Esophagus muscularis mucosa (tissue), 4 donors: Measurements from ENCODE around the gene LDLRAD2. TPM values are rescaled to one million over a fixed set of nuclear protein-coding genes. Genes with fewer than 3 reads are reported as not detected.
A peak's percentile ranks its signal among the peaks of the same experiment; 100 is the strongest.

ENCODE experiments used
- DNase-seq: peaks from one replicate; pipeline ENCODE4 v3.0.0-alpha.2; 2017; ENCODE audit errors: extremely low spot score
- H3K27ac ChIP-seq, 4 donors: fragments of 200-600 bp; sonication (generic); replicated peaks in 1 of 4; 1 replicate in 3 of 4; 2 replicates in 1 of 4; pipeline ENCODE4 v1.5.1; 2016 to 2019; ENCODE audit warnings: mild to moderate bottlenecking in 1 of 4
- H3K27me3 ChIP-seq, 4 donors: fragments of 200-600 bp; sonication (generic); one replicate each; pipeline versions ENCODE4 v1.5.1 to v1.6.0; 2016 to 2019
- H3K36me3 ChIP-seq, 4 donors: fragments of 200-600 bp; sonication (generic); one replicate each; pipeline ENCODE4 v1.5.1; 2016 to 2019
- H3K4me1 ChIP-seq, 4 donors: fragments of 200-600 bp; sonication (generic); one replicate each; pipeline ENCODE4 v1.5.1; 2016 to 2019
- H3K4me3 ChIP-seq, 4 donors: fragments of 200-600 bp; sonication (generic); 1 replicate in 2 of 4; 2 replicates in 2 of 4; pipeline ENCODE4 v1.5.1; 2016 to 2019; ENCODE audit warnings: mild to moderate bottlenecking in 4 of 4, moderate library complexity in 1 of 4
- H3K9me3 ChIP-seq, 4 donors: fragments of 200-600 bp; sonication (generic); 1 replicate in 3 of 4; 2 replicates in 1 of 4; pipeline ENCODE4 v1.5.1; 2016 to 2019
- EP300 ChIP-seq: sonication (generic); formaldehyde crosslinking; IDR thresholded peaks from one replicate; pipeline ENCODE4 v1.6.1; 2017; ENCODE audit warnings: antibody characterized with exemption
- POLR2A ChIP-seq: fragments of 450-650 bp; IDR thresholded peaks from one replicate; pipeline ENCODE4 v1.6.1; 2017; ENCODE audit warnings: antibody characterized with exemption, moderate library complexity, mild to moderate bottlenecking, low read depth
- POLR2AphosphoS5 ChIP-seq, 2 donors: sonication (generic); formaldehyde crosslinking; IDR thresholded peaks; one replicate each; pipeline ENCODE4 v1.6.1; 2017; ENCODE audit warnings: antibody characterized with exemption in 2 of 2
- WGBS: methylation state at CpG from one replicate; pipeline ENCODE4 v1.1.5; 2018; 5-methylcytosine and 5-hydroxymethylcytosine counted together
- intact Hi-C: fragments of 100-400 bp; cut with DNase I; formaldehyde crosslinking; loops from one replicate; pipeline ENCODE4 v1.15.1; 2023
- total RNA-seq, 4 donors: library from RNA; depleted of rRNA; stranded (reverse); fragments of >200 nt; gene quantifications; one replicate each; pipeline versions ENCODE4 v1.1.0 to v1.2.1, GENCODE V29; 2016
- TF ChIP-seq, protein P1 (sequence below), 3 experiments: fragments of 200-600 bp in 2 of 3; fragments of 450-650 bp in 1 of 3; sonication (generic) in 2 of 3; IDR thresholded peaks; one replicate each; pipeline ENCODE4 v1.5.1; 2017 to 2019; ENCODE audit warnings: antibody characterized with exemption in 3 of 3, mild to moderate bottlenecking in 2 of 3, moderate library complexity in 1 of 3

Gene LDLRAD2
- total RNA-seq, 4 donors from 2014 or later, result not detected

DNA sequence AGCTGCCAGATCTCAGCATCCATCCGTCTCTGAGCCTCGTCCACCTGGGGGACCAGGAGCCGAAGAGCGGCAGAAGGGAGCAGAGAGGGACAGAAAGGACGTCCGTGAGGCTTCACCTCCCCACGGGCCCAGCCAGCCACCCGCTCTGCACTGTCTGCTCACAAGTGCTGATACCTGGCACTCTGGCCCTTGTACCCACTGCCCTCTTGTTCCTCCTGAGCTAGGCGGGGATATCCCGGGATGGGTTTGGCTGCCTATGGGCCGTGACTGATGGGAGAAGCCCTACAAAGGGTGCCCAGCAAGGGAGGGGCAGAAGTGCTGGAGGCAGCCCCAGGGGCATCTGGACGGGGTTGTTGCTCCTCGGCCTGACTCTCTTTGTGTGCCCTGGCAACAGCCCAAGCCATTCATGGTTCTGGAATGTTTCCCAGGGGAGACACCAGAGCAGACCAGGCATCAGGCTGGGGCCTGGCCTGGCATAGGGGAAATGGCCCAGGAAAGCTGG lies 57.6 kb downstream of the LDLRAD2 start:
- Histone ChIP-seq H3K9me3 (no peaks in the 10 kb centered on the region), H3K36me3 (peaks cover 68 to 100% (median 92%) of the 10 kb centered on the region in 4 donors), H3K27ac (peak overlapping the region; percentile 77 to 87 (median 82)), H3K27me3 (no peaks in the 10 kb centered on the region), H3K4me1 (peaks cover 16 to 59% (median 47%) of the 10 kb centered on the region in 4 donors), H3K4me3 (no peak overlapping the region)
- DNase-seq, result peak; percentile 93
- 79% methylated on average over 8 of the region's 13 CpGs for WGBS
- TF ChIP-seq, protein P1, sequence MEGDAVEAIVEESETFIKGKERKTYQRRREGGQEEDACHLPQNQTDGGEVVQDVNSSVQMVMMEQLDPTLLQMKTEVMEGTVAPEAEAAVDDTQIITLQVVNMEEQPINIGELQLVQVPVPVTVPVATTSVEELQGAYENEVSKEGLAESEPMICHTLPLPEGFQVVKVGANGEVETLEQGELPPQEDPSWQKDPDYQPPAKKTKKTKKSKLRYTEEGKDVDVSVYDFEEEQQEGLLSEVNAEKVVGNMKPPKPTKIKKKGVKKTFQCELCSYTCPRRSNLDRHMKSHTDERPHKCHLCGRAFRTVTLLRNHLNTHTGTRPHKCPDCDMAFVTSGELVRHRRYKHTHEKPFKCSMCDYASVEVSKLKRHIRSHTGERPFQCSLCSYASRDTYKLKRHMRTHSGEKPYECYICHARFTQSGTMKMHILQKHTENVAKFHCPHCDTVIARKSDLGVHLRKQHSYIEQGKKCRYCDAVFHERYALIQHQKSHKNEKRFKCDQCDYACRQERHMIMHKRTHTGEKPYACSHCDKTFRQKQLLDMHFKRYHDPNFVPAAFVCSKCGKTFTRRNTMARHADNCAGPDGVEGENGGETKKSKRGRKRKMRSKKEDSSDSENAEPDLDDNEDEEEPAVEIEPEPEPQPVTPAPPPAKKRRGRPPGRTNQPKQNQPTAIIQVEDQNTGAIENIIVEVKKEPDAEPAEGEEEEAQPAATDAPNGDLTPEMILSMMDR (IDR thresholded peaks at IDR 0.05), result no peak
- TF ChIP-seq POLR2AphosphoS5 (IDR thresholded peaks at IDR 0.05), result peak; percentile 70 to 83
- intact Hi-C loops, result loop anchor here (2.0 kb wide), 1 partner anchor 93 kb away; no protein-coding TSS in a partner anchor

DNA sequence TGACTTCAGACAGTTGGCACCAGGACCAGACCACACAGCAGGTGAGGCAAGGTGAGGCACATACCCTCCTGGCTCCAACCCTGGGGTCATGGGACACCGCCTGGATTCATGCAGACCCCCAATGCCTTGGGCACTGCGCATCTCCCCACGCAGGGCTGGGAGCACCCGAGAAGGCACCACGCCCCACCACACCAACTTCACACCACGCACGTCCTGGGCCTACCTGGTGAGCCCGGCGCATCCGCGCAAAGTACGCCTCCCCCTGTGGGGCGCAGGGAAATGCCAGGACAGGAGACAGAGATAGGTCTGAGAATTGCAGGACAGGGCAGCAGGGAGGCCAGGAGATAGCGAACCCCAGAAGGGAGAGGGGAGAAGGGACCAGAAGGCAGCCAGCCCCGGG lies 58.5 kb downstream of the LDLRAD2 start:
- no peak for DNase-seq
- 87% methylated on average over 10 of the region's 15 CpGs for WGBS
- H3K27ac ChIP-seq, result peak overlapping the region; percentile 77 to 87 (median 82)
- peaks cover 68 to 100% (median 92%) of the 10 kb centered on the region in 4 donors for H3K36me3 ChIP-seq
- TF ChIP-seq POLR2AphosphoS5 (IDR thresholded peaks at IDR 0.05) (no peak), POLR2A (no peak), EP300 (no peak)
- TF ChIP-seq, protein P1 (IDR thresholded peaks at IDR 0.05), result no peak
- intact Hi-C loops, result no loop called here
- peaks cover 16 to 66% (median 48%) of the 10 kb centered on the region in 4 donors for H3K4me1 ChIP-seq
- H3K9me3 ChIP-seq, result no peaks in the 10 kb centered on the region
- no peaks in the 10 kb centered on the region for H3K27me3 ChIP-seq
- H3K4me3 ChIP-seq, result no peak overlapping the region

DNA sequence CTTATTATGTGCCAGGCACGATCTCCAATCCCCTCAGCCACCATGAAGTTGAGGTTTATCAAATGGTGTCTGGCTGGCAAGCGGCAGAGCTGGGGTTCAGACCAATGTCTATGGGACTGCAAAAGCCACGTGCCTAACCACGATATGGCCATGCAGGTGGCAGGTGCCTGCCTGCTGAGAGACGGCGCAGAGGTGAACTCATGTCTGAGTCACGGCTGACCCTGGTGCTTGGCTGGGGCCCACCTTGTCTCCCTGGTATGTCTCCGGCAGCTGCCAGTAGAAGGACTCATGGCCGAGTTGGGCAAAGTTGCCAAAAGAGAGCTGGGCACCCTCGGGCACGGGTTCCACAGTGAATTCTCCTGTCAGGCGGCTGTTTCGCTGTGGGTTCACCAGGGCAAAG lies 59.9 kb downstream of the LDLRAD2 start:
- H3K4me3 ChIP-seq, result no peak overlapping the region
- peak; percentile 39 to 51 for TF ChIP-seq POLR2AphosphoS5 (IDR thresholded peaks at IDR 0.05)
- TF ChIP-seq, protein P1 (IDR thresholded peaks at IDR 0.05), result no peak
- H3K9me3 ChIP-seq, result no peaks in the 10 kb centered on the region
- no peak for DNase-seq
- WGBS, result 70% methylated on average over 3 of the region's 13 CpGs
- H3K36me3 ChIP-seq, result peaks cover 77 to 100% (median 94%) of the 10 kb centered on the region in 4 donors
- H3K4me1 ChIP-seq, result peaks cover 16 to 63% (median 49%) of the 10 kb centered on the region in 4 donors
- no peaks in the 10 kb centered on the region for H3K27me3 ChIP-seq
- intact Hi-C loops, result no loop called here
- H3K27ac ChIP-seq, result peak overlapping the region; percentile 77 to 87 (median 82)

DNA sequence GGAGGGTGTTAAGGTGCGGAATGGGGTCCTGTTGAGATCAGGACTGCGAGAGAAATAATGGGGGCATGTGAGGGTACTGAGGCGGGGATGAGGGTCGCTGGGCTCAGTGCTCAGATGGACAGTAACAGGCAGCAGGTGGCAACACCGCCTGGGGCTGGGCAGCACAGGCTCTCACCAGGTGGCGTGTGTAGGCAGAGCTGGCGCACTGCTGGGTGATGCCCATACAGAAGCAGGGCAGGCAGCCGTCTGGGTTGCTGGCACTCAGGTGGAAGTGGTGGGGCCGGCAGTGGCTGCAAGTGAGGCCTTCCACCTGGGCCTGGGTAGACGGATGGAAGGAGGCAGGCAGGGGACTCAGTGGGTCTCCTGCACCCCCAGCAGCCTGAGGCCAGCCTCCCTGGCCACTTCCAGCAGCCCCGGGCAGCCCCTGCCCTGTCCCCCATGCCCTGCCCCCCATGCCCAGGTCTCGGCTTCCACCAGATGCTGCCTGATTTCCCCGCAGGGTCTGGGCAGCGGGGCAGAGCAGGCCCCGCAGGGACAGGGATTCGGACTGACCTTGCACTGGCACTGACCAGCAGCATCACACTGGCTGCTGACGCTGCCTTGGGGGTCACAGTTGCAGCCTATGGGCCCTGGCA lies 60.5 kb downstream of the LDLRAD2 start:
- no peak for TF ChIP-seq POLR2AphosphoS5 (IDR thresholded peaks at IDR 0.05)
- TF ChIP-seq EP300, result no peak
- TF ChIP-seq POLR2A, result no peak
- Histone ChIP-seq H3K9me3 (no peaks in the 10 kb centered on the region), H3K27me3 (no peaks in the 10 kb centered on the region), H3K36me3 (peaks cover 84 to 100% (median 97%) of the 10 kb centered on the region in 4 donors), H3K4me3 (no peak overlapping the region), H3K27ac (peak overlapping the region; percentile 77 to 87 (median 82)), H3K4me1 (peaks cover 16 to 63% (median 47%) of the 10 kb centered on the region in 4 donors)
- DNase-seq, result no peak
- 74% methylated on average over 9 of the region's 17 CpGs for WGBS
- intact Hi-C loops, result no loop called here

DNA sequence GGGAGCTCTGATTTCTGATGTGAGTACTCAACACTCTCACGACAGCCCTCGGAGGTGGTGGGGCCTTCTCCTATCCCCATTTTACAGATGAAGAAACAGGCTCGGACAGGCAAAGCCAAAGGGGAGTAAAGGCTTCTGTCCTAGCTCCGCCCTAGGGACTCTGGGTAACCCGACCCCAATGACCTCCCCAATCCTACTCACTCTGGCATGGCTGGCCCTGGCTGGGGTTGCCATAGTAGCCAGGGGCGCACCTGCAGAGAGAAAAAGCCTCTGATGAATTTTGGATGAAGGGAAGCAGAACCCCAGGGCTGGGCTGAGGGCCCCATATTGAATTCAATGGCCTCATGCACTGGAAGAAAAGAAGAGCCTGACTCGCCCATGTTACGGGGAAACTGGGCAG lies 61.1 kb downstream of the LDLRAD2 start:
- Histone ChIP-seq H3K9me3 (no peaks in the 10 kb centered on the region), H3K27ac (peak overlapping the region; percentile 77 to 87 (median 82)), H3K4me1 (peaks cover 16 to 62% (median 46%) of the 10 kb centered on the region in 4 donors), H3K4me3 (no peak overlapping the region), H3K27me3 (no peaks in the 10 kb centered on the region), H3K36me3 (peaks cover 85 to 100% (median 97%) of the 10 kb centered on the region in 4 donors)
- intact Hi-C loops, result no loop called here
- DNase-seq, result no peak
- 90% methylated on average over 8 of the region's 8 CpGs for WGBS
- TF ChIP-seq, protein P1 (IDR thresholded peaks at IDR 0.05), result no peak
- TF ChIP-seq POLR2A (no peak), EP300 (no peak), POLR2AphosphoS5 (IDR thresholded peaks at IDR 0.05) (no peak)
